HCT116 (cell line): ENCODE results near the gene GRIN2A. TPM values are rescaled to one million over a fixed set of nuclear protein-coding genes. Genes with fewer than 3 reads are reported as not detected.

Source experiments
- ATAC-seq: fragments of 200-7000 bp; cut with Tn5 transposase; 2 replicates; pipeline ENCODE4 v1.9.1; 2020; ENCODE audit warnings: mild to moderate bottlenecking, moderate library complexity
- BruUV-seq: library from RNA; stranded (reverse); fragments of 400-500 nt; replicated peaks from 2 replicates; lab custom pipeline; 2021; lab: Mats Ljungman, UMichigan
- CTCF ChIA-PET: fragments of 300-600 bp; sonication (Branson Sonifier 250); formaldehyde crosslinking; loops from one replicate; lab custom pipeline; 2021; ENCODE audit warnings: antibody characterized with exemption; lab: Charles Lee
- POLR2A ChIA-PET: fragments of 300-600, 350-600 bp; sonication (Branson Sonifier 250); formaldehyde crosslinking; loops from one replicate; lab custom pipeline; 2021; ENCODE audit warnings: antibody characterized with exemption; lab: Charles Lee
- RAD21 ChIA-PET, 2 experiments: fragments of 300-600 bp; sonication (Branson Sonifier 250); formaldehyde crosslinking; loops; one replicate each; lab custom pipeline; 2023; ENCODE audit warnings: low total read pairs in 2 of 2; ENCODE audit not compliant: uncharacterized antibody in 2 of 2, unreplicated experiment in 2 of 2, low non-redundant PET in 1 of 2; lab: Charles Lee
- DNase-seq: peaks from one replicate; pipeline ENCODE4 v3.0.0-alpha.2; 2010; ENCODE audit warnings: low read depth, low spot score
- H2AFZ ChIP-seq: fragments of 200-600 bp; shearing (Covaris generic), sonication (generic); 2 replicates; pipeline ENCODE4 v1.6.1; 2017; ENCODE audit warnings: low read depth, mixed run types, mixed read lengths, antibody characterized with exemption, low read length; ENCODE audit not compliant: poor library complexity, severe bottlenecking
- H3K27ac ChIP-seq: 2 replicates; pipeline ENCODE4 v1.5.1; 2012; ENCODE audit warnings: low read depth, low read length
- H3K27me3 ChIP-seq: fragments of 200-600 bp; sonication (generic); 2 replicates; pipeline ENCODE4 v1.6.1; 2016; ENCODE audit warnings: mixed run types, low read length, mixed read lengths; ENCODE audit not compliant: insufficient read depth
- H3K36me3 ChIP-seq, 2 experiments: fragments of 200-500 bp in 1 of 2; fragments of 200-600 bp in 1 of 2; sonication (Bioruptor generic) in 1 of 2; sonication (generic) in 1 of 2; 2 replicates each; pipeline versions ENCODE4 v1.5.1 to v1.6.1; 2014 to 2016; ENCODE audit warnings: low read length in 2 of 2, inconsistent platforms in 1 of 2, mixed read lengths in 1 of 2, mixed run types in 1 of 2; ENCODE audit not compliant: insufficient read depth in 2 of 2, control insufficient read depth in 1 of 2
- H3K4me1 ChIP-seq, 2 experiments: fragments of 200-600 bp in 1 of 2; sonication (generic) in 1 of 2; 2 replicates each; pipeline versions ENCODE4 v1.5.1 to v1.6.1; 2012 to 2017; ENCODE audit warnings: low read length in 2 of 2, inconsistent platforms in 1 of 2, mild to moderate bottlenecking in 1 of 2, mixed read lengths in 1 of 2, mixed run types in 1 of 2, moderate library complexity in 1 of 2; ENCODE audit not compliant: insufficient read depth in 2 of 2, control insufficient read depth in 1 of 2
- H3K4me2 ChIP-seq: fragments of 200-600 bp; sonication (generic); 2 replicates; pipeline ENCODE4 v1.6.1; 2017; ENCODE audit warnings: mixed run types, low read length, mixed read lengths
- H3K4me3 ChIP-seq, 2 experiments: fragments of 200-600 bp in 1 of 2; sonication (generic) in 1 of 2; replicated peaks in 1 of 2; 2 replicates each; pipeline ENCODE4 v1.5.1; 2011 to 2016; ENCODE audit warnings: low read length in 2 of 2, control low read depth in 1 of 2, low read depth in 1 of 2, mild to moderate bottlenecking in 1 of 2, mixed read lengths in 1 of 2, mixed run types in 1 of 2
- H3K79me2 ChIP-seq: fragments of 200-600 bp; sonication (generic); 2 replicates; pipeline ENCODE4 v1.6.1; 2017; ENCODE audit warnings: mild to moderate bottlenecking, mixed run types, low read length, moderate library complexity, mixed read lengths; ENCODE audit not compliant: insufficient read depth
- H3K9ac ChIP-seq: fragments of 200-600 bp; sonication (generic); 2 replicates; pipeline ENCODE4 v1.6.1; 2016; ENCODE audit warnings: low read length, mixed read lengths
- H3K9me2 ChIP-seq: fragments of 200-600 bp; sonication (generic), shearing (Covaris generic); 2 replicates; pipeline ENCODE4 v1.6.1; 2017; ENCODE audit warnings: mixed run types, mild to moderate bottlenecking, moderate library complexity; ENCODE audit not compliant: insufficient read depth
- H3K9me3 ChIP-seq, 2 experiments: fragments of 200-500 bp in 1 of 2; fragments of 200-600 bp in 1 of 2; sonication (Bioruptor generic) in 1 of 2; sonication (generic) in 1 of 2; 2 replicates each; pipeline ENCODE4 v1.6.1; 2014 to 2017; ENCODE audit warnings: low read length in 2 of 2, mixed read lengths in 2 of 2, inconsistent platforms in 1 of 2, low read depth in 1 of 2, mild to moderate bottlenecking in 1 of 2, mixed run types in 1 of 2, moderate library complexity in 1 of 2; ENCODE audit not compliant: control insufficient read depth in 1 of 2, insufficient read depth in 1 of 2
- H4K20me1 ChIP-seq: fragments of 200-600 bp; sonication (generic), shearing (Covaris generic); 2 replicates; pipeline ENCODE4 v1.6.1; 2017; ENCODE audit warnings: mixed run types, mild to moderate bottlenecking, moderate library complexity; ENCODE audit not compliant: insufficient read depth
- CBX3 ChIP-seq: IDR thresholded peaks from 2 replicates; pipeline ENCODE4 v1.6.1; 2012; ENCODE audit warnings: low read depth
- EGR1 ChIP-seq: IDR thresholded peaks from 2 replicates; pipeline ENCODE4 v1.6.1; 2012; ENCODE audit warnings: low read depth
- ELF1 ChIP-seq: IDR thresholded peaks from 2 replicates; pipeline ENCODE4 v1.6.1; 2012; ENCODE audit warnings: low read depth, borderline replicate concordance
- EZH2phosphoT487 ChIP-seq: fragments of 200-600 bp; IDR thresholded peaks from 2 replicates; pipeline ENCODE4 v1.6.1; 2018; ENCODE audit warnings: antibody characterized with exemption, borderline replicate concordance
- FOSL1 ChIP-seq: IDR thresholded peaks from 2 replicates; pipeline ENCODE4 v1.6.1; 2012; ENCODE audit warnings: low read depth
- MAX ChIP-seq: IDR thresholded peaks from 2 replicates; pipeline ENCODE4 v1.6.1; 2012
- POLR2A ChIP-seq: IDR thresholded peaks from 2 replicates; pipeline ENCODE4 v1.7.0; 2011; ENCODE audit warnings: borderline replicate concordance; ENCODE audit not compliant: insufficient read depth, insufficient read length; ENCODE audit errors: extremely low read depth
- POLR2AphosphoS5 ChIP-seq: IDR thresholded peaks from 2 replicates; pipeline ENCODE4 v1.6.1; 2011; ENCODE audit warnings: mild to moderate bottlenecking, low read depth, low read length, moderate library complexity
- RAD21 ChIP-seq: IDR thresholded peaks from 2 replicates; pipeline ENCODE4 v1.6.1; 2012; ENCODE audit warnings: low read depth, mild to moderate bottlenecking
- SIN3A ChIP-seq: IDR thresholded peaks from 2 replicates; pipeline ENCODE4 v1.6.1; 2012; ENCODE audit warnings: low read depth
- SP1 ChIP-seq: IDR thresholded peaks from 2 replicates; pipeline ENCODE4 v1.6.1; 2012; ENCODE audit warnings: low read depth
- TCF7L2 ChIP-seq: IDR thresholded peaks from 2 replicates; pipeline ENCODE4 v1.7.0; 2011; ENCODE audit warnings: borderline replicate concordance, inconsistent platforms; ENCODE audit not compliant: insufficient read depth, insufficient read length; ENCODE audit errors: extremely low read depth
- YY1 ChIP-seq: IDR thresholded peaks from 2 replicates; pipeline ENCODE4 v1.6.1; 2011; ENCODE audit warnings: low read length, low read depth, moderate library complexity, mild to moderate bottlenecking; ENCODE audit not compliant: insufficient replicate concordance; ENCODE audit errors: extremely low read depth
- ZFX ChIP-seq: fragments of 450-650 bp; IDR thresholded peaks from 2 replicates; pipeline ENCODE4 v1.6.1; 2017
- intact Hi-C: fragments of 100-400 bp; cut with micrococcal nuclease; formaldehyde crosslinking; loops from 2 replicates; pipeline ENCODE4 v1.10.0; 2022
- total RNA-seq: library from RNA; stranded (reverse); gene quantifications from one replicate; pipeline ENCODE4 v1.2.1, GENCODE V29; 2021; ENCODE audit not compliant: unreplicated experiment
- TF ChIP-seq, protein P1 (sequence below), 3 experiments: fragments of 200-600 bp in 1 of 3; sonication (generic) in 1 of 3; IDR thresholded peaks in 2 of 3; conservative IDR thresholded peaks in 1 of 3; 2 replicates each; pipeline ENCODE4 v1.5.1; 2012 to 2017; ENCODE audit warnings: low read depth in 2 of 3, low read length in 2 of 3, antibody characterized with exemption in 1 of 3, borderline replicate concordance in 1 of 3, control low read depth in 1 of 3, mild to moderate bottlenecking in 1 of 3, mixed read lengths in 1 of 3, mixed run types in 1 of 3, moderate library complexity in 1 of 3; ENCODE audit not compliant: insufficient read depth in 1 of 3
- TF ChIP-seq, protein P2 (sequence below): IDR thresholded peaks from 2 replicates; pipeline ENCODE4 v1.6.1; 2011; ENCODE audit warnings: mild to moderate bottlenecking, low read length, moderate library complexity; ENCODE audit not compliant: insufficient replicate concordance; ENCODE audit errors: extremely low read depth
- TF ChIP-seq, protein P3 (sequence below): IDR thresholded peaks from 2 replicates; pipeline ENCODE4 v1.6.1; 2012; ENCODE audit warnings: low read depth

GRIN2A gene
- total RNA-seq, 1 experiment from 2014 or later: 0.02 TPM

DNA sequence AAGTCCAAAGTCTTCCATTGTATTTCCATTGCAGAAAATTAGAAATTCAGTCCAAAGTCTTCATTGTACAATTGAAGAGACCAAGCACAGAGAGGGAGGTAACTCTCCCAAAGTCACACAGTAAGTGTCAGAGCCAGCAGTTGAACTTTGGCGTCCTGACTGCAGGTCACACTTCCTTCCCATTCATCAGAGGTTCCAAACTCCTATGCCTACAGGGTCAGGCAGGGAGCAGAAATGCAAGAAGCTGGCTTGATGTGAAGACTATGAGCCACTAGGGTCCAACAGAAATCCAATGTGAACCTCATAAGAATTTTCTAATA is 44.7 kb upstream of the GRIN2A start (continued):
- TF ChIP-seq, protein P1, sequence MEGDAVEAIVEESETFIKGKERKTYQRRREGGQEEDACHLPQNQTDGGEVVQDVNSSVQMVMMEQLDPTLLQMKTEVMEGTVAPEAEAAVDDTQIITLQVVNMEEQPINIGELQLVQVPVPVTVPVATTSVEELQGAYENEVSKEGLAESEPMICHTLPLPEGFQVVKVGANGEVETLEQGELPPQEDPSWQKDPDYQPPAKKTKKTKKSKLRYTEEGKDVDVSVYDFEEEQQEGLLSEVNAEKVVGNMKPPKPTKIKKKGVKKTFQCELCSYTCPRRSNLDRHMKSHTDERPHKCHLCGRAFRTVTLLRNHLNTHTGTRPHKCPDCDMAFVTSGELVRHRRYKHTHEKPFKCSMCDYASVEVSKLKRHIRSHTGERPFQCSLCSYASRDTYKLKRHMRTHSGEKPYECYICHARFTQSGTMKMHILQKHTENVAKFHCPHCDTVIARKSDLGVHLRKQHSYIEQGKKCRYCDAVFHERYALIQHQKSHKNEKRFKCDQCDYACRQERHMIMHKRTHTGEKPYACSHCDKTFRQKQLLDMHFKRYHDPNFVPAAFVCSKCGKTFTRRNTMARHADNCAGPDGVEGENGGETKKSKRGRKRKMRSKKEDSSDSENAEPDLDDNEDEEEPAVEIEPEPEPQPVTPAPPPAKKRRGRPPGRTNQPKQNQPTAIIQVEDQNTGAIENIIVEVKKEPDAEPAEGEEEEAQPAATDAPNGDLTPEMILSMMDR (IDR thresholded peaks at IDR 0.05 in 2 of 3, conservative IDR thresholded peaks at IDR 0.05 in 1 of 3; ENCODE audit: borderline replicate concordance in 1 of 3, insufficient read depth in 1 of 3, low read depth in 2 of 3, low read length in 2 of 3): no peak
- TF ChIP-seq POLR2AphosphoS5 (no peak), ELF1 (no peak), RAD21 (no peak), TCF7L2 (no peak)

GRCh38 chr16:10226141-10226986 is 44.1 kb upstream of the GRIN2A start:
- no peaks in the 10 kb centered on the region for H3K79me2 ChIP-seq
- TF ChIP-seq SIN3A (no peak), ZFX (no peak), SP1 (no peak), FOSL1 (no peak), CBX3 (no peak), ELF1 (no peak), MAX (no peak), RAD21 (no peak), POLR2A (no peak), EZH2phosphoT487 (no peak), EGR1 (no peak), YY1 (no peak)
- TF ChIP-seq, protein P2, sequence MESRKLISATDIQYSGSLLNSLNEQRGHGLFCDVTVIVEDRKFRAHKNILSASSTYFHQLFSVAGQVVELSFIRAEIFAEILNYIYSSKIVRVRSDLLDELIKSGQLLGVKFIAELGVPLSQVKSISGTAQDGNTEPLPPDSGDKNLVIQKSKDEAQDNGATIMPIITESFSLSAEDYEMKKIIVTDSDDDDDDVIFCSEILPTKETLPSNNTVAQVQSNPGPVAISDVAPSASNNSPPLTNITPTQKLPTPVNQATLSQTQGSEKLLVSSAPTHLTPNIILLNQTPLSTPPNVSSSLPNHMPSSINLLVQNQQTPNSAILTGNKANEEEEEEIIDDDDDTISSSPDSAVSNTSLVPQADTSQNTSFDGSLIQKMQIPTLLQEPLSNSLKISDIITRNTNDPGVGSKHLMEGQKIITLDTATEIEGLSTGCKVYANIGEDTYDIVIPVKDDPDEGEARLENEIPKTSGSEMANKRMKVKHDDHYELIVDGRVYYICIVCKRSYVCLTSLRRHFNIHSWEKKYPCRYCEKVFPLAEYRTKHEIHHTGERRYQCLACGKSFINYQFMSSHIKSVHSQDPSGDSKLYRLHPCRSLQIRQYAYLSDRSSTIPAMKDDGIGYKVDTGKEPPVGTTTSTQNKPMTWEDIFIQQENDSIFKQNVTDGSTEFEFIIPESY: no peak
- TF ChIP-seq, protein P3, sequence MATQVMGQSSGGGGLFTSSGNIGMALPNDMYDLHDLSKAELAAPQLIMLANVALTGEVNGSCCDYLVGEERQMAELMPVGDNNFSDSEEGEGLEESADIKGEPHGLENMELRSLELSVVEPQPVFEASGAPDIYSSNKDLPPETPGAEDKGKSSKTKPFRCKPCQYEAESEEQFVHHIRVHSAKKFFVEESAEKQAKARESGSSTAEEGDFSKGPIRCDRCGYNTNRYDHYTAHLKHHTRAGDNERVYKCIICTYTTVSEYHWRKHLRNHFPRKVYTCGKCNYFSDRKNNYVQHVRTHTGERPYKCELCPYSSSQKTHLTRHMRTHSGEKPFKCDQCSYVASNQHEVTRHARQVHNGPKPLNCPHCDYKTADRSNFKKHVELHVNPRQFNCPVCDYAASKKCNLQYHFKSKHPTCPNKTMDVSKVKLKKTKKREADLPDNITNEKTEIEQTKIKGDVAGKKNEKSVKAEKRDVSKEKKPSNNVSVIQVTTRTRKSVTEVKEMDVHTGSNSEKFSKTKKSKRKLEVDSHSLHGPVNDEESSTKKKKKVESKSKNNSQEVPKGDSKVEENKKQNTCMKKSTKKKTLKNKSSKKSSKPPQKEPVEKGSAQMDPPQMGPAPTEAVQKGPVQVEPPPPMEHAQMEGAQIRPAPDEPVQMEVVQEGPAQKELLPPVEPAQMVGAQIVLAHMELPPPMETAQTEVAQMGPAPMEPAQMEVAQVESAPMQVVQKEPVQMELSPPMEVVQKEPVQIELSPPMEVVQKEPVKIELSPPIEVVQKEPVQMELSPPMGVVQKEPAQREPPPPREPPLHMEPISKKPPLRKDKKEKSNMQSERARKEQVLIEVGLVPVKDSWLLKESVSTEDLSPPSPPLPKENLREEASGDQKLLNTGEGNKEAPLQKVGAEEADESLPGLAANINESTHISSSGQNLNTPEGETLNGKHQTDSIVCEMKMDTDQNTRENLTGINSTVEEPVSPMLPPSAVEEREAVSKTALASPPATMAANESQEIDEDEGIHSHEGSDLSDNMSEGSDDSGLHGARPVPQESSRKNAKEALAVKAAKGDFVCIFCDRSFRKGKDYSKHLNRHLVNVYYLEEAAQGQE: no peak
- TF ChIP-seq, all 23 proteins: peak for 0
- H3K27me3 ChIP-seq: peaks cover 23% of the 10 kb centered on the region
- no TSS peak for BruUV-seq
- DNase-seq (no peak), ATAC-seq (no peak)
- ChIA-PET POLR2A (no interaction called here), RAD21 (no interaction called here), CTCF (no interaction called here)
- no peak overlapping the region for H2AFZ ChIP-seq
- no peak overlapping the region for H3K27ac ChIP-seq
- H3K36me3 ChIP-seq: no peaks in the 10 kb centered on the region
- H3K4me3 ChIP-seq: no peak overlapping the region
- no peak overlapping the region for H3K9ac ChIP-seq
- H4K20me1 ChIP-seq: no peaks in the 10 kb centered on the region
- no peaks in the 10 kb centered on the region for H3K9me2 ChIP-seq
- H3K4me2 ChIP-seq: no peak overlapping the region
- no peaks in the 10 kb centered on the region for H3K4me1 ChIP-seq
- intact Hi-C loops: no loop called here
- no peaks in the 10 kb centered on the region for H3K9me3 ChIP-seq
